GM23338 (cell line): ENCODE results near the gene CUBN.

Experiments used
- POLR2AphosphoS5 ChIP-seq: IDR thresholded peaks from 2 replicates; pipeline ENCODE4 v1.6.1; 2016; ENCODE audit warnings: antibody characterized with exemption, low read depth
- REST ChIP-seq: IDR thresholded peaks from one replicate; pipeline ENCODE4 v1.6.1; 2018; ENCODE audit warnings: antibody characterized with exemption; ENCODE audit not compliant: unreplicated experiment
- TF ChIP-seq, protein P1 (sequence below), 2 experiments: fragments of 200-600 bp in 1 of 2; sonication (generic) in 1 of 2; conservative IDR thresholded peaks; 2 replicates each; pipeline versions ENCODE4 v1.5.1 to v1.6.1; 2016 to 2017; ENCODE audit warnings: antibody characterized with exemption in 2 of 2, low read depth in 2 of 2, mild to moderate bottlenecking in 2 of 2, moderate library complexity in 1 of 2

DNA sequence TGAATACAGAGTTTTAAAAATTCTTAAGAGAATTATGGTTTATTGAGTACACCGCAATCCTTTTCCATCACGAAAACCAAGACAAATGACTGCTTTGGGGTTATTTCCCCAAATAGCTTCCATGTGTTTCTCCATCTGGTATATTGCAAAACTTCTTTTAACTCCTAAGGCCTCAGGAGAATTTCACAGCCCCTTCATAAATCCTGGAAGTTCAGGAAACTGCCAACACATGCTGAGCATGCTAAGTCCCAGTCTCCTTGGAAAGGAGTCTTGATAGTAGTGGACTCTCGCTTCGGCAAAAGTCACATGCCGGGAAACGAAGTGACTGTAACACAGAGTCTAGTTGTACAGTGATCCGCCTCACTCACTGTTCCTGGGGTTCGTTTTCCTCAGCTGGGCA lies 224.3 kb downstream of the CUBN start:
- TF ChIP-seq POLR2AphosphoS5 (no peak), REST (no peak)
- TF ChIP-seq, protein P1, sequence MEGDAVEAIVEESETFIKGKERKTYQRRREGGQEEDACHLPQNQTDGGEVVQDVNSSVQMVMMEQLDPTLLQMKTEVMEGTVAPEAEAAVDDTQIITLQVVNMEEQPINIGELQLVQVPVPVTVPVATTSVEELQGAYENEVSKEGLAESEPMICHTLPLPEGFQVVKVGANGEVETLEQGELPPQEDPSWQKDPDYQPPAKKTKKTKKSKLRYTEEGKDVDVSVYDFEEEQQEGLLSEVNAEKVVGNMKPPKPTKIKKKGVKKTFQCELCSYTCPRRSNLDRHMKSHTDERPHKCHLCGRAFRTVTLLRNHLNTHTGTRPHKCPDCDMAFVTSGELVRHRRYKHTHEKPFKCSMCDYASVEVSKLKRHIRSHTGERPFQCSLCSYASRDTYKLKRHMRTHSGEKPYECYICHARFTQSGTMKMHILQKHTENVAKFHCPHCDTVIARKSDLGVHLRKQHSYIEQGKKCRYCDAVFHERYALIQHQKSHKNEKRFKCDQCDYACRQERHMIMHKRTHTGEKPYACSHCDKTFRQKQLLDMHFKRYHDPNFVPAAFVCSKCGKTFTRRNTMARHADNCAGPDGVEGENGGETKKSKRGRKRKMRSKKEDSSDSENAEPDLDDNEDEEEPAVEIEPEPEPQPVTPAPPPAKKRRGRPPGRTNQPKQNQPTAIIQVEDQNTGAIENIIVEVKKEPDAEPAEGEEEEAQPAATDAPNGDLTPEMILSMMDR (conservative IDR thresholded peaks at IDR 0.05; ENCODE audit: low read depth in 2 of 2), result no peak
